ENCODE results near the gene CMC1.
"Not testable (repeated sequence)": the region's sequence is repeated elsewhere in the genome, so short reads cannot be mapped to it uniquely, and the experiment has no call there.

CMC1 gene

GRCh38 chr3:28267984-28268849, 26.8 kb downstream of the CMC1 start:
- H3K9me3 ChIP-seq, result peaks cover 0 to 13% (median 0%) of the 10 kb centered on the region in 3 donors
- no peak for DNase-seq
- H3K27me3 ChIP-seq, result no peaks in the 10 kb centered on the region
- H3K36me3 ChIP-seq, result peaks cover 15 to 42% (median 34%) of the 10 kb centered on the region in 3 donors
- intact Hi-C loops (cut with DNase I; ENCODE audit: low total_unique reads), result no loop called here
- no peaks in the 10 kb centered on the region for H3K4me1 ChIP-seq
- no peak for TF ChIP-seq CTCF (IDR thresholded peaks at IDR 0.05)
- no peak overlapping the region for H3K27ac ChIP-seq
- no peak overlapping the region for H3K4me3 ChIP-seq

DNA sequence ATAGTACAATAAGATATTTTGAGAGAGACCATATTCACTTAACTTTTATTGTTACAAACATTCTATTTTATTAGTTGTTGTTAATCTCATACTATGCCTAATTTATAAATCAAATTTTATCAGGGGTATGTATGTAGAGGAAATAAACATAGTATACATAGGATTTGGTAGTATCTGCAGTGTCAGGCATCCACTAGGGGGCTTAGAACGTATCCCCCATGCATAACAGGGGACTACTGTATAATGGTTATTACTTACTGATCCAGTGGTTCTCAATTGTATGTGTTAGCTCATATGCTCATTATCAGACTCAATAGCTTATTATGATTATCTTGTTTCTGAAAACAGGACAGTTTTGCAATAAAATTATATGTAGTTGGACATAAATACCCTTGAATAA, 27.6 kb downstream of the CMC1 start:
- no peak overlapping the region for H3K4me3 ChIP-seq
- H3K36me3 ChIP-seq, result peaks cover 12 to 42% (median 28%) of the 10 kb centered on the region in 3 donors
- H3K27ac ChIP-seq, result no peak overlapping the region
- H3K27me3 ChIP-seq, result no peaks in the 10 kb centered on the region
- no peak for TF ChIP-seq CTCF (IDR thresholded peaks at IDR 0.05)
- intact Hi-C loops (cut with DNase I; ENCODE audit: low total_unique reads), result no loop called here
- peaks cover 0 to 17% (median 0%) of the 10 kb centered on the region in 3 donors for H3K9me3 ChIP-seq
- H3K4me1 ChIP-seq, result no peaks in the 10 kb centered on the region
- no peak for DNase-seq

DNA sequence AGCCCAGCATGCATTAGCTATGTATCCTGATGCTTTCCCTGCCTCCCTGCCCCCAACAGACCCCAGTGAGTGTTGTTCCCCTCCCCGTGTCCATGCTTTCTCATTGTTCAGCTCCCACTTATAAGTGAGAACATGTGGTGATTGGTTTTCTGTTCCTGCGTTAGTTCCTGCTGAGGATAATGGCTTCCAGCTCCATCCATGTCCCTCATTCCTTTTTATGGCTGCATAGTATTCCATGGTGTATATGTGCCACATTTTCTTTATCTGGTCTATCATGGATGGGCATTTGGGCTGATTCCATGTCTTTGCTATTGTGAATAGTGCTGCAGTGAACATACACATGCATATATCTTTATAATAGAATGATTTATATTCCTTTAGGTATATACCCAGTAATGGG, 28.5 kb downstream of the CMC1 start:
- H3K27me3 ChIP-seq; H3K4me1 ChIP-seq; DNase-seq; intact Hi-C loops (cut with DNase I; ENCODE audit: low total_unique reads); H3K27ac ChIP-seq; H3K4me3 ChIP-seq: not testable (repeated sequence)
- peaks cover 0 to 17% (median 0%) of the 10 kb centered on the region in 3 donors for H3K9me3 ChIP-seq
- peaks cover 6 to 38% (median 20%) of the 10 kb centered on the region in 3 donors for H3K36me3 ChIP-seq

- Histone ChIP-seq H3K36me3 (peaks cover 10 to 49% (median 24%) of the 10 kb centered on the region in 3 donors), H3K27me3 (no peaks in the 10 kb centered on the region), H3K4me1 (peaks cover 0 to under 1% (median 0%) of the 10 kb centered on the region in 4 donors), H3K27ac (no peak overlapping the region), H3K4me3 (no peak overlapping the region), H3K9me3 (peaks cover 0 to 17% (median 0%) of the 10 kb centered on the region in 3 donors)
- no peak for TF ChIP-seq CTCF (IDR thresholded peaks at IDR 0.05)
- DNase-seq, result no peak
- intact Hi-C loops (cut with DNase I; ENCODE audit: low total_unique reads), result no loop called here
These were observed 32.4 kb downstream of the CMC1 start for GRCh38 chr3:28273837-28274236.

- Histone ChIP-seq H3K9me3 (no peaks in the 10 kb centered on the region), H3K4me1 (peaks cover 0 to 10% (median 0%) of the 10 kb centered on the region in 4 donors), H3K4me3 (no peak overlapping the region), H3K36me3 (peaks cover 4 to 14% (median 4%) of the 10 kb centered on the region in 3 donors), H3K27ac (no peak overlapping the region), H3K27me3 (no peaks in the 10 kb centered on the region)
- no peak for TF ChIP-seq CTCF (IDR thresholded peaks at IDR 0.05)
- intact Hi-C loops (cut with DNase I; ENCODE audit: low total_unique reads), result no loop called here
- DNase-seq, result no peak
These were observed 37.5 kb downstream of the CMC1 start for GRCh38 chr3:28278918-28279317.

DNA sequence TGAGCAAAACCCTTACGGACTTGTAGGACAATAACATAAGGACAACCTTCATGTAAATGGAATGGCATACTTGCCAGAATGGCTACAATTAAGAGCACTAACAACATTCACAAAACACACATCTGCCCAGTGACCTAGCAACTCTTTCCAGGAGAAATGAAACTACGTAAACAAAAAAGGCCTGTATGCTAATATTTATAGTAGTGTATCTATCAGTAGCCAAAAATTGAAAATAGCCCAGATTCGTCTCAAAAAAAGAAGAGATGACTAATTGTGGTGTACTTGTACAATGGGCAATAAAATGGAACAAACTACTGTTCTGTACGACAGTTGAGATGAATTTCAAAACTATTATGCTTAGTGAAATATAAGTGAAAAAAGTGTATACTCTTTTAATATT, 38.4 kb downstream of the CMC1 start:
- no peak overlapping the region for H3K4me3 ChIP-seq
- H3K36me3 ChIP-seq, result peaks cover 4 to 12% (median 4%) of the 10 kb centered on the region in 3 donors
- TF ChIP-seq CTCF (IDR thresholded peaks at IDR 0.05), result no peak
- intact Hi-C loops (cut with DNase I; ENCODE audit: low total_unique reads), result no loop called here
- peaks cover 0 to 10% (median 0%) of the 10 kb centered on the region in 4 donors for H3K4me1 ChIP-seq
- no peaks in the 10 kb centered on the region for H3K27me3 ChIP-seq
- H3K27ac ChIP-seq, result no peak overlapping the region
- H3K9me3 ChIP-seq, result no peaks in the 10 kb centered on the region
- no peak for DNase-seq

Data from tibial artery (tissue), 4 donors.